Measurements from ENCODE around the gene GALNT2. TPM values are rescaled to one million over a fixed set of nuclear protein-coding genes. Genes with fewer than 3 reads are reported as not detected.
A peak's percentile ranks its signal among the peaks of the same experiment; 100 is the strongest.

GALNT2 gene
- total and polyA plus RNA-seq, 10 of the 15 experiments (the other 5 are each of a cell fraction or from before 2014, with no cell fraction given): 0.52 to 27.7 (median 16.3) TPM

DNA sequence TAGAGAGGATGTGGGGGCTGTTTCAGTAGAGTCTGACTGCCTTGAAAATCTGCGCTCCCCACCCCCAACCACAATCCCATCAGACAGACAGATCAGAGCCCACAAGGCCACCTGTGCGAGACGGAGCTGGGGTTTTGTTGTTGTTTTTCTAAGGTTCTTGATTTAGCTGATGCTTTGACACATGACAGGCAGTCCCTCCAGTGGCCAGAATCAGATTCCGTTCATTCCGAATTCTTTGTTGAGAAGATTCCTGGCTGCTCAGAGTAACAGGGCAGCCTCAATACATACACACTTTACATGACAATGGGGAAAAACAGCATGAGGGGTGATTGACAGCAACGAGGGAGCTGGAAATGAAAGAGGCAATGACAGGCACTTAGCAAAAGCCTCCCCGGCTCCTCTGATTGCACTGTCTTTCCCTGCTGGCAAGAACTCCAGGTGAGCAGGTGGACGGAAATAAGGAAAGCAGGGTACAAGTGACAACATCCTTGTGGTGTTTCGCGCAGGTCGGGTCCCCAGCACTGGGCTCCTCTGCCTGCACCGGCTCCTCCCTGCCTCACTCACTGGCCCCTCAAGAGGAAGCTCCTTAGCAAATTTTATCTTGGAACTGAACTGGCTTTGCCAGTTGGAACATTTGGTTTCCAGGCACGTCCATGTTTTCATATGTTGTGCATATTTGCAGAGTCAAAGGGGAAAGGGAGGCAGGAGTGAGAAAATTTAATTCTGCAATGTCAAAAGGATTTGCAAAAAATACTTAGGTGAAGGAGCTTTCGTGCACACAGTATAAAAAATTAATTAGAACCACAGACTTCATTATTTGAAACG, 210.4 kb downstream of the GALNT2 start:
- peaks cover 3 to 8% of the 10 kb centered on the region in 2 experiments; a peak in 3 of 4 replicates for H3K36me3 ChIP-seq (ENCODE audit: control insufficient read depth in 2 of 2, insufficient read depth in 2 of 2, low read length in 1 of 2)
- POLR2A ChIA-PET: interaction anchor here (0.6 kb wide), 1 partner anchor 360 kb away, joined by 5 read pairs; no protein-coding TSS in a partner anchor
- intact Hi-C loops (cut with micrococcal nuclease; ENCODE audit: unreplicated experiment) (no loop called here), in situ Hi-C loops (cut with MboI) (no loop called here)
- no peak for DNase-seq (ENCODE audit: low read depth, low spot score)
- no peaks in the 10 kb centered on the region for H4K20me1 ChIP-seq (ENCODE audit: control insufficient read depth, insufficient read depth)
- FAIRE-seq: no peak
- SMC1A ChIA-PET (ENCODE audit: uncharacterized antibody, unreplicated experiment): interaction anchor here (0.6 kb wide), 1 partner anchor 91 kb away, joined by 3 read pairs; no protein-coding TSS in a partner anchor
- H3K4me1 ChIP-seq (ENCODE audit: control insufficient read depth, insufficient read depth, low read length): peaks cover 4% of the 10 kb centered on the region; the same call in 1 of the 2 replicates
- no peaks in the 10 kb centered on the region for H3K27me3 ChIP-seq (replicated peaks in 1 of 2; ENCODE audit: control insufficient read depth in 2 of 2, insufficient read depth in 2 of 2, low read length in 1 of 2)
- CTCF ChIA-PET: no interaction called here
- ATAC-seq: no peak
- no peaks in the 10 kb centered on the region for H3K9me3 ChIP-seq (replicated peaks; ENCODE audit: control insufficient read depth, insufficient read depth, low read length)
- RAD21 ChIA-PET (ENCODE audit: unreplicated experiment): no interaction called here
- H3K4me3 ChIP-seq: no peak overlapping the region
- TF ChIP-seq EGR1 (IDR thresholded peaks at IDR 0.05; ENCODE audit: borderline replicate concordance in 1 of 2, low read depth in 2 of 2, low read length in 2 of 2): 0 out of 3 replicates have a peak, but pooled peaks of 1 of the 2 experiments have one; percentile 15
- no peak for TF ChIP-seq EZH2 (IDR thresholded peaks at IDR 0.05; ENCODE audit: borderline replicate concordance, control insufficient read depth, low read depth, low read length)
- no peak for TF ChIP-seq TCF12 (IDR thresholded peaks at IDR 0.05; ENCODE audit: low read depth, low read length)
- TF ChIP-seq, protein P1, sequence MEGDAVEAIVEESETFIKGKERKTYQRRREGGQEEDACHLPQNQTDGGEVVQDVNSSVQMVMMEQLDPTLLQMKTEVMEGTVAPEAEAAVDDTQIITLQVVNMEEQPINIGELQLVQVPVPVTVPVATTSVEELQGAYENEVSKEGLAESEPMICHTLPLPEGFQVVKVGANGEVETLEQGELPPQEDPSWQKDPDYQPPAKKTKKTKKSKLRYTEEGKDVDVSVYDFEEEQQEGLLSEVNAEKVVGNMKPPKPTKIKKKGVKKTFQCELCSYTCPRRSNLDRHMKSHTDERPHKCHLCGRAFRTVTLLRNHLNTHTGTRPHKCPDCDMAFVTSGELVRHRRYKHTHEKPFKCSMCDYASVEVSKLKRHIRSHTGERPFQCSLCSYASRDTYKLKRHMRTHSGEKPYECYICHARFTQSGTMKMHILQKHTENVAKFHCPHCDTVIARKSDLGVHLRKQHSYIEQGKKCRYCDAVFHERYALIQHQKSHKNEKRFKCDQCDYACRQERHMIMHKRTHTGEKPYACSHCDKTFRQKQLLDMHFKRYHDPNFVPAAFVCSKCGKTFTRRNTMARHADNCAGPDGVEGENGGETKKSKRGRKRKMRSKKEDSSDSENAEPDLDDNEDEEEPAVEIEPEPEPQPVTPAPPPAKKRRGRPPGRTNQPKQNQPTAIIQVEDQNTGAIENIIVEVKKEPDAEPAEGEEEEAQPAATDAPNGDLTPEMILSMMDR (IDR thresholded peaks at IDR 0.05 in 2 of 3, conservative IDR thresholded peaks at IDR 0.05 in 1 of 3; ENCODE audit: control insufficient read depth in 2 of 3, extremely low read depth in 1 of 3, insufficient read depth in 1 of 3, low read depth in 3 of 3, low read length in 3 of 3): peak in 1 of 3 experiments; percentile 2; a peak in 1 of 6 replicates
- TF ChIP-seq, protein P2, sequence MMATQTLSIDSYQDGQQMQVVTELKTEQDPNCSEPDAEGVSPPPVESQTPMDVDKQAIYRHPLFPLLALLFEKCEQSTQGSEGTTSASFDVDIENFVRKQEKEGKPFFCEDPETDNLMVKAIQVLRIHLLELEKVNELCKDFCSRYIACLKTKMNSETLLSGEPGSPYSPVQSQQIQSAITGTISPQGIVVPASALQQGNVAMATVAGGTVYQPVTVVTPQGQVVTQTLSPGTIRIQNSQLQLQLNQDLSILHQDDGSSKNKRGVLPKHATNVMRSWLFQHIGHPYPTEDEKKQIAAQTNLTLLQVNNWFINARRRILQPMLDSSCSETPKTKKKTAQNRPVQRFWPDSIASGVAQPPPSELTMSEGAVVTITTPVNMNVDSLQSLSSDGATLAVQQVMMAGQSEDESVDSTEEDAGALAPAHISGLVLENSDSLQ (IDR thresholded peaks at IDR 0.05): peak; percentile 22; the same call in 1 of the 2 replicates
- no peak for TF ChIP-seq BACH1 (IDR thresholded peaks at IDR 0.05; ENCODE audit: borderline replicate concordance)
- TF ChIP-seq RAD21 (IDR thresholded peaks at IDR 0.05; ENCODE audit: insufficient read depth, low read depth, low read length): peak; percentile 48
- TF ChIP-seq RUNX3 (IDR thresholded peaks at IDR 0.05; ENCODE audit: low read length): peak; percentile 54
- 87% methylated on average over 15 of the region's 15 CpGs for WGBS (ENCODE audit: insufficient coverage, insufficient replicate concordance, low lambda C conversion rate, missing lambda C conversion rate)
- no peak overlapping the region for H2AFZ ChIP-seq (ENCODE audit: control insufficient read depth, low read depth, low read length)
- no peak overlapping the region for H3K9ac ChIP-seq (ENCODE audit: control insufficient read depth, insufficient read depth, low read length)
- no peak overlapping the region for H3K27ac ChIP-seq (ENCODE audit: control insufficient read depth, insufficient read depth)
- no peaks in the 10 kb centered on the region for H3K79me2 ChIP-seq (ENCODE audit: control insufficient read depth, insufficient read depth, low read length)
- no peak overlapping the region for H3K4me2 ChIP-seq (ENCODE audit: control insufficient read depth, insufficient read depth)
- no TSS peak for BruUV-seq (replicated peaks)
